A375 (cell line): Measurements from ENCODE around the gene SLC36A3. TPM values are rescaled to one million over a fixed set of nuclear protein-coding genes. Genes with fewer than 3 reads are reported as not detected.

ENCODE experiments used
- total RNA-seq: library from RNA; depleted of rRNA; stranded (reverse); fragments of >200 nt; shearing (Covaris generic); gene quantifications from 2 replicates; pipeline ENCODE4 v1.2.3, GENCODE V29; 2014; rRNA removed

The SLC36A3 gene
- total RNA-seq = not detected in 2 replicates

DNA sequence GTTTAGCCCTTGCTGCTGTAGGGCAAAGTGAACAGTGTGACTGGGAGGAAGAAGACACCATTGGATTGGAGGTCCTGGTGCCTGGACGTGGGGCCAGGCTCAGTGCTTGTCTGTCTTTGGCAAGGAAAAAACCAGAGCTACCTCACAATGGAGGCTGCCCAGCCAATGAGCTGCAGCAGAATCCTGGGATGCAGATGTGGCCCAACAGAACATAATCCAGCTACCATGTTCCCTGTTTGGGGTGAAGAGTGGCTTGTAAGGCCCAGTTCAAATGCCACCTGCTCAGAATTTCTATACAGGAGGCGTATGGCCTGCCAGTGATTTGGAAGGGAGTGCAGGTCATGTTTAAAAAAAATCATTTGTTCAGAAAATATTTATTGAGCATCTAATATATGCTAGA lies at the start of gene SLC36A3:
TSS of gene SLC36A3 (minus strand) at position 101 of the 400 bp plus-strand sequence. CDS start 412 bp downstream, outside the sequence.

DNA sequence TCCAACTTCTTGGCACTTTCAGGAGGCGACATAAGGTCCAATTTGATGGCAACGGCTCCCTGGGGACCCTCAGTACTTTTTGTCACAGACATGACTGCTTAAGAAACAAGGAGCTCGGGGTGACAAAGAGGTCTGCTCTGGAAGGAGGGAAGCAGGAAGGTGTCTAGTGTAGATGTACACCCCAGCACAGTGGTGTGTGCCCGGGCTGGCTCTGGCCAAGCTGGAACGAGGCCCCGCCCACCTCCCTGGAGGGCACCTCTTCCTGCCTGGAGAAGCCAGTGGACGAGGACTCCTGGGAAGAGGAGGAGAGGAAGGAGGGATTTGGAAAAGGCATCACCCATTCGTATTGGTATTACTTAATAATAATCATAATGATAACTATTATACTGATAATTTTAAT lies 43.8 kb upstream of the SLC36A3 start, which contains the start of gene SLC36A2:
TSS of gene SLC36A2 (minus strand) at position 191 of the 400 bp plus-strand sequence. CDS start at position 92, 99 bp downstream.

DNA sequence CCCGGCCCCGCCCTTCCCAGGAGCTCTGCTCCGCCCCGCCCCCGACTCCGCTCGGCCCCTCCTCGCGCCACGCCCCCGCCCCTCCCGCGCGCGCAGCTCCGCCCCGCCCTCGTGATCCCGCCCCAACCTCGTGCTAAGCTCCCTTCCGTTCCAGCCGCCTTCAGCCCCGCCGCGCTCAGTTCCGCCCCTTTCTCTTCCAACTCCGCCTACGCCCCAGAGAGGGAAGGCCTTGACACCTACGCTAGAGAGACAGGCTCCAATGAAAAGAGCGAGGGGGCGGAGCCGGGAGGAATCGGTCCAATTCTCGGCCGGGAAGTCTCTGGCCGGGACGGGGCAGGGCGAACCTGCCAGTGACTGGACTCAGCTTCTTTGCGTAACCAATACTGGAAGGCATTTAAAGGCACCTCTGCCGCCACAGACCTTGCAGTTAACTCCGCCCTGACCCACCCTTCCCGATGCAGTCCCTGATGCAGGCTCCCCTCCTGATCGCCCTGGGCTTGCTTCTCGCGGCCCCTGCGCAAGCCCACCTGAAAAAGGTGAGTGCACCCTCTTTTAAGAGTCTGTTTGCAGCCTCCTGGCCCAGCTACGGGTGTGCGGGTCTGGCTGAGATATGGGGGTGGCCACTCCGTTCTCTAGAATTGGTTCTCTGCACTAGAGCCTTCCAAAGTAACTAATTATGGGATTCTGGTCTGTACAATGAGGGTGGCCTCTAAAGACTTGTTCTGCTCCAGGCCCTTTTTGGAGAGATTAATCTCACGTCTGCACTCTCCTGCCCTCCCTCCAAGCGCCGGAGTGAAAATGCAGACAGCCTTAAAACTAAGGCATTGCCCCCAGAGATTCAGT lies 50.6 kb downstream of the SLC36A3 start, which contains the start of gene GM2A:
TSS of gene GM2A (plus strand) at position 424 of the 843 bp plus-strand sequence. CDS start at position 456, 32 bp downstream.

Other genes with a start within 250 kb of the SLC36A3 start
- 61.0 and 65.7 TPM in 2 replicates for gene TNIP1, start 222.7 kb downstream of the SLC36A3 start, total RNA-seq
- 88.6 and 93.0 TPM in 2 replicates for gene ANXA6, start 146.0 kb downstream of the SLC36A3 start, total RNA-seq
- gene CCDC69, start 79.7 kb downstream of the SLC36A3 start, total RNA-seq = 2.1 and 2.3 TPM in 2 replicates
- gene GM2A, start 50.6 kb downstream of the SLC36A3 start, total RNA-seq = 7.2 and 8.5 TPM in 2 replicates
- not detected in 2 replicates for gene SLC36A2, start 43.8 kb upstream of the SLC36A3 start, total RNA-seq
- gene SLC36A1, start 143.8 kb upstream of the SLC36A3 start, total RNA-seq = 2.8 and 3.6 TPM in 2 replicates